ENCODE measurements around the gene FBLL1. TPM values are rescaled to one million over a fixed set of nuclear protein-coding genes. Genes with fewer than 3 reads are reported as not detected.

FBLL1 gene
- total and polyA plus RNA-seq, 9 of the 15 experiments (the other 6 are each of a cell fraction or from before 2014, with no cell fraction given) = not detected

GRCh38 chr5:168579488-168580226, 50.6 kb downstream of the FBLL1 start (continued):
- peak; percentile 93 for TF ChIP-seq ZBTB40 (IDR thresholded peaks at IDR 0.05)
- no peak for TF ChIP-seq ZBTB40 (CRISPR knock-in tag; IDR thresholded peaks at IDR 0.05)
- TF ChIP-seq L3MBTL2 (IDR thresholded peaks at IDR 0.05) = no peak; the same call in 1 of the 2 replicates
- TF ChIP-seq SMC3 (conservative IDR thresholded peaks at IDR 0.05; ENCODE audit: insufficient read depth, low read depth, low read length) = no peak
- TF ChIP-seq SMAD2 (IDR thresholded peaks at IDR 0.05; ENCODE audit: low read depth, low read length) = no peak
- TF ChIP-seq POLR2B (IDR thresholded peaks at IDR 0.05; ENCODE audit: low read depth, partially characterized antibody) = peak; percentile 95
- TF ChIP-seq EP300 (IDR thresholded peaks at IDR 0.05; ENCODE audit: low read length) = peak; percentile 52; the same call in 1 of the 2 replicates
- no peak for TF ChIP-seq CBFB (CRISPR knock-in tag; IDR thresholded peaks at IDR 0.05)
- no peak for TF ChIP-seq ZBTB33 (CRISPR knock-in tag; IDR thresholded peaks at IDR 0.05)
- TF ChIP-seq ZNF778 (CRISPR knock-in tag; IDR thresholded peaks at IDR 0.05) = no peak
- TF ChIP-seq SUPT5H (IDR thresholded peaks at IDR 0.05) = peak; percentile 95
- peak; percentile 99 for TF ChIP-seq SREBF1 (IDR thresholded peaks at IDR 0.05; ENCODE audit: borderline replicate concordance, low read depth, low read length)
- TF ChIP-seq DIDO1 (tag; IDR thresholded peaks at IDR 0.05; ENCODE audit: low read depth) = no peak
- no peak for TF ChIP-seq ZNF551 (CRISPR knock-in tag; IDR thresholded peaks at IDR 0.05)
- no peak for TF ChIP-seq KAT8 (IDR thresholded peaks at IDR 0.05; ENCODE audit: low read depth)
- no peak for TF ChIP-seq NR2F6 (CRISPR knock-in tag; IDR thresholded peaks at IDR 0.05)
- TF ChIP-seq, protein P1, sequence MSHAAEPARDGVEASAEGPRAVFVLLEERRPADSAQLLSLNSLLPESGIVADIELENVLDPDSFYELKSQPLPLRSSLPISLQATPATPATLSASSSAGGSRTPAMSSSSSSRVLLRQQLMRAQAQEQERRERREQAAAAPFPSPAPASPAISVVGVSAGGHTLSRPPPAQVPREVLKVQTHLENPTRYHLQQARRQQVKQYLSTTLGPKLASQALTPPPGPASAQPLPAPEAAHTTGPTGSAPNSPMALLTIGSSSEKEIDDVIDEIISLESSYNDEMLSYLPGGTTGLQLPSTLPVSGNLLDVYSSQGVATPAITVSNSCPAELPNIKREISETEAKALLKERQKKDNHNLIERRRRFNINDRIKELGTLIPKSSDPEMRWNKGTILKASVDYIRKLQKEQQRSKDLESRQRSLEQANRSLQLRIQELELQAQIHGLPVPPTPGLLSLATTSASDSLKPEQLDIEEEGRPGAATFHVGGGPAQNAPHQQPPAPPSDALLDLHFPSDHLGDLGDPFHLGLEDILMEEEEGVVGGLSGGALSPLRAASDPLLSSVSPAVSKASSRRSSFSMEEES (CRISPR knock-in tag; IDR thresholded peaks at IDR 0.05) = peak; percentile 91

Data from K562 (cell line).